Nephron progenitor cell (in vitro differentiated cells): ENCODE results near the gene SSR2.

Source experiments
- DNase-seq: peaks from one replicate; pipeline ENCODE4 v3.0.0; 2021
- H3K27ac Mint-ChIP-seq: 2 replicates; pipeline ENCODE4 v1.8.0; 2021; ENCODE audit warnings: mild to moderate bottlenecking, moderate library complexity, mixed read lengths
- H3K27me3 Mint-ChIP-seq: 2 replicates; pipeline ENCODE4 v1.8.0; 2021; ENCODE audit warnings: mild to moderate bottlenecking, low read depth, mixed read lengths; ENCODE audit not compliant: poor library complexity
- H3K36me3 Mint-ChIP-seq: 2 replicates; pipeline ENCODE4 v1.8.0; 2021; ENCODE audit warnings: low read depth, mixed read lengths
- H3K4me1 Mint-ChIP-seq: 2 replicates; pipeline ENCODE4 v1.8.0; 2021; ENCODE audit warnings: mixed read lengths
- H3K4me3 Mint-ChIP-seq: 2 replicates; pipeline ENCODE4 v1.8.0; 2021; ENCODE audit warnings: mild to moderate bottlenecking, moderate library complexity, mixed read lengths
- H3K9me3 Mint-ChIP-seq: 2 replicates; pipeline ENCODE4 v1.8.0; 2021; ENCODE audit warnings: mild to moderate bottlenecking, moderate library complexity, mixed read lengths
- TF ChIP-seq, protein P1 (sequence below): fragments of 200-600 bp; sonication (generic); IDR thresholded peaks from 2 replicates; pipeline ENCODE4 v1.5.0; 2021; ENCODE audit warnings: antibody characterized with exemption

SSR2 gene

DNA sequence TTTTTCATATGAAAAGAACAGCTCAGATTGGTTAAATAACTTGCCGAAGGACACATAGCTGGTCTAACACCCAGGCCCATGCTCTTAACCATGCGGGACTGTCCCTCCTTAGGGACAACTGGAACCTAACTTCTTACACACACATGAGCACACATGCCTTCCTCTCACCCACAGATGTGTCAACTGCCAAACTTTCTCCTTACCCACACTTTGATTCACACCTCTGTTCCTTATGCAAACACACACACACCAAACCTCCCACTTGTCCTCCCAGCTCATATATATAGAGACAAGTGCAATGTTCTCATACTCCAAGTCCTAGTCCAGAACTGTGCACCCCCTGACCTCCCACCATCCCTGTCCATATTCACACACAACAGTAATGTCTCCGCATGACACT, 44.5 kb upstream of the SSR2 start:
- no peak for DNase-seq
- H3K4me3 Mint-ChIP-seq: peak overlapping the region; percentile 1
- H3K9me3 Mint-ChIP-seq: no peaks in the 10 kb centered on the region
- H3K36me3 Mint-ChIP-seq: peaks cover 5% of the 10 kb centered on the region
- TF ChIP-seq, protein P1, sequence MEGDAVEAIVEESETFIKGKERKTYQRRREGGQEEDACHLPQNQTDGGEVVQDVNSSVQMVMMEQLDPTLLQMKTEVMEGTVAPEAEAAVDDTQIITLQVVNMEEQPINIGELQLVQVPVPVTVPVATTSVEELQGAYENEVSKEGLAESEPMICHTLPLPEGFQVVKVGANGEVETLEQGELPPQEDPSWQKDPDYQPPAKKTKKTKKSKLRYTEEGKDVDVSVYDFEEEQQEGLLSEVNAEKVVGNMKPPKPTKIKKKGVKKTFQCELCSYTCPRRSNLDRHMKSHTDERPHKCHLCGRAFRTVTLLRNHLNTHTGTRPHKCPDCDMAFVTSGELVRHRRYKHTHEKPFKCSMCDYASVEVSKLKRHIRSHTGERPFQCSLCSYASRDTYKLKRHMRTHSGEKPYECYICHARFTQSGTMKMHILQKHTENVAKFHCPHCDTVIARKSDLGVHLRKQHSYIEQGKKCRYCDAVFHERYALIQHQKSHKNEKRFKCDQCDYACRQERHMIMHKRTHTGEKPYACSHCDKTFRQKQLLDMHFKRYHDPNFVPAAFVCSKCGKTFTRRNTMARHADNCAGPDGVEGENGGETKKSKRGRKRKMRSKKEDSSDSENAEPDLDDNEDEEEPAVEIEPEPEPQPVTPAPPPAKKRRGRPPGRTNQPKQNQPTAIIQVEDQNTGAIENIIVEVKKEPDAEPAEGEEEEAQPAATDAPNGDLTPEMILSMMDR: no peak
- H3K27ac Mint-ChIP-seq: peak overlapping the region; percentile 24
- peaks cover 7% of the 10 kb centered on the region for H3K27me3 Mint-ChIP-seq
- H3K4me1 Mint-ChIP-seq: peaks cover 49% of the 10 kb centered on the region

DNA sequence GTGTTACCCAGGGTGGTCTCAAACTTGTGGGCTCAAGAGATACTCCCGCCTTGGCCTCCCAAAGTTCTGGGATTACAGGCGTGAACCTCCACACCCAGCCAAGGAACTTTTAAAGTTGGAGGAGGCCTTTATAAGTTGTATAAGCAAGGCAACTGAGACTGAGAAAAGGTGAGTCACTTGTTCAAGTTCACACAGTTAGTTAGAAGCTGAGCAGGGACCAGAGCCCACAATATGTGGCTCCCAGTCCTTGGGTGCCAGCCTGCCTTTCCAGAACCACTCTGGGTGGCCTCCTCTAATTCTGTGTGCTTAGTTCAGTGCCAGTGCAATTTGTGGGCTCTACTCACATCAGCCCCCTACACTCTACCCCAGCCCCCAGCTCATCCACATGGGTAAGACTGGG, 43.9 kb upstream of the SSR2 start:
- no peaks in the 10 kb centered on the region for H3K9me3 Mint-ChIP-seq
- peaks cover 43% of the 10 kb centered on the region for H3K4me1 Mint-ChIP-seq
- no peak for DNase-seq
- H3K36me3 Mint-ChIP-seq: peaks cover 3% of the 10 kb centered on the region
- H3K27me3 Mint-ChIP-seq: peaks cover 10% of the 10 kb centered on the region
- H3K4me3 Mint-ChIP-seq: no peak overlapping the region
- TF ChIP-seq, protein P1: no peak
- H3K27ac Mint-ChIP-seq: no peak overlapping the region

DNA sequence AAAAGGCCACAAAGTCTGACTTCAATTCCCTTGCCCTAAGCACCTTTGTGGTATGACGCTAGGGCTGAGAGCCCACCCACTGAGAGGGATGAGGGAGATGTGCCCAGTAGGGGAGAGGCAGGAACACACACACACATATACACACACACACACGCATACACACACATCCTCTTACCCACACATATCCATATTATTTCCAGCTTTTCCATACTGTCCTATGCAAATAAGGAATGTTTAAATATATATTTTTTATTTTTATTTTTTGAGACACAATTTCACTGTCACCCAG, 43.2 kb upstream of the SSR2 start:
- peaks cover 41% of the 10 kb centered on the region for H3K4me1 Mint-ChIP-seq
- TF ChIP-seq, protein P1: no peak
- no peaks in the 10 kb centered on the region for H3K36me3 Mint-ChIP-seq
- no peak overlapping the region for H3K4me3 Mint-ChIP-seq
- peaks cover 10% of the 10 kb centered on the region for H3K27me3 Mint-ChIP-seq
- DNase-seq: no peak
- H3K9me3 Mint-ChIP-seq: no peaks in the 10 kb centered on the region
- no peak overlapping the region for H3K27ac Mint-ChIP-seq

DNA sequence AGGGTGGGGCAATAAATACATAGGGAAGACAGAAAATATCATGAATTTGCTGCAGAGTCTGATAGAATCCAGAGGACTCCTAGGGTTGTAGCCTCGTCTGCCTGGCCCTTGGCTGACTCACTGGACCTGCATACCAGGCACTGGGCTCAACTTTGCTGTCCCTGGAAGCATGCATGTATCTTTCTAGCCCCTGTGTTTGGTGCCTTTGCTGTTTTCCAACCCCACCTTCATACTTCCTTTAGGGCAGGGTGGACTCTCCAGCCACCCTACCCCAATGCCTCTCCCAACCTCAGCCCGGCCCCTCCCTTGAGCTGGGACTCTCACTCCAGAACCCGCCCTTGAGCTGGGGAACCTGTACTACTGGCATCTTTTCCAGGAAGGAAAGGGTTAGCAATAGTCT, 41.4 kb upstream of the SSR2 start:
- H3K27ac Mint-ChIP-seq: no peak overlapping the region
- DNase-seq: no peak
- peaks cover 7% of the 10 kb centered on the region for H3K36me3 Mint-ChIP-seq
- H3K4me3 Mint-ChIP-seq: no peak overlapping the region
- peaks cover 36% of the 10 kb centered on the region for H3K4me1 Mint-ChIP-seq
- no peaks in the 10 kb centered on the region for H3K9me3 Mint-ChIP-seq
- H3K27me3 Mint-ChIP-seq: peaks cover 10% of the 10 kb centered on the region
- TF ChIP-seq, protein P1: no peak

GRCh38 chr1:156060937-156061636, 40.3 kb upstream of the SSR2 start, which contains the start of gene RAB25:
Gene RAB25 (plus strand): TSS chr1:156061160. CDS start chr1:156061401, 241 bp downstream.
- H3K36me3 Mint-ChIP-seq: peaks cover 12% of the 10 kb centered on the region
- H3K27me3 Mint-ChIP-seq: peaks cover 10% of the 10 kb centered on the region
- H3K27ac Mint-ChIP-seq: peak within 1 kb of the TSS; percentile 66
- TF ChIP-seq, protein P1: no peak
- no peaks in the 10 kb centered on the region for H3K9me3 Mint-ChIP-seq
- peak within 1 kb of the TSS; percentile 57 for H3K4me3 Mint-ChIP-seq
- no peak for DNase-seq
- peaks cover 29% of the 10 kb centered on the region for H3K4me1 Mint-ChIP-seq

GRCh38 chr1:156056326-156056849, 35.6 kb upstream of the SSR2 start:
- Mint-ChIP-seq H3K36me3 (peaks cover 19% of the 10 kb centered on the region), H3K4me3 (peak overlapping the region; percentile 1), H3K27ac (no peak overlapping the region), H3K9me3 (no peaks in the 10 kb centered on the region), H3K27me3 (peaks cover 7% of the 10 kb centered on the region), H3K4me1 (peaks cover 32% of the 10 kb centered on the region)
- DNase-seq: no peak
- TF ChIP-seq, protein P1: no peak
